ENCODE data around the gene CRYBG2. TPM values are rescaled to one million over a fixed set of nuclear protein-coding genes. Genes with fewer than 3 reads are reported as not detected.
"Not testable (repeated sequence)": the region's sequence is repeated elsewhere in the genome, so short reads cannot be mapped to it uniquely, and the experiment has no call there.

Gene CRYBG2
- total RNA-seq, 4 donors from 2014 or later, result 42.0 to 51.9 (median 51.8) TPM; not detected in 1

GRCh38 chr1:26337625-26338024 is 16.3 kb downstream of the CRYBG2 start:
- no peak overlapping the region for H3K4me3 ChIP-seq
- no peak for DNase-seq

GRCh38 chr1:26337206-26337535 is 16.8 kb downstream of the CRYBG2 start:
- no peaks in the 10 kb centered on the region for H3K36me3 ChIP-seq
- H3K27me3 ChIP-seq, result no peaks in the 10 kb centered on the region
- TF ChIP-seq CTCF (IDR thresholded peaks at IDR 0.05) (no peak), POLR2A (IDR thresholded peaks at IDR 0.05) (no peak)
- H3K4me3 ChIP-seq, result no peak overlapping the region
- DNase-seq, result no peak
- H3K9me3 ChIP-seq, result no peaks in the 10 kb centered on the region
- H3K27ac ChIP-seq, result peak overlapping the region in 2 of 4 donors; percentile 53 to 60
- H3K4me1 ChIP-seq, result peaks cover 0 to 17% (median 3%) of the 10 kb centered on the region in 4 donors

More at GRCh38 chr1:26337625-26338024, 16.3 kb downstream of the CRYBG2 start:
- TF ChIP-seq CTCF (IDR thresholded peaks at IDR 0.05) (no peak), POLR2A (IDR thresholded peaks at IDR 0.05) (no peak)
- H3K36me3 ChIP-seq, result no peaks in the 10 kb centered on the region
- peaks cover 0 to 17% (median 3%) of the 10 kb centered on the region in 4 donors for H3K4me1 ChIP-seq
- no peak overlapping the region for H3K27ac ChIP-seq
- H3K9me3 ChIP-seq, result no peaks in the 10 kb centered on the region
- H3K27me3 ChIP-seq, result no peaks in the 10 kb centered on the region

- H3K27ac ChIP-seq, result peak overlapping the region in 3 of 4 donors; percentile 49 to 60 (median 53)
- no peaks in the 10 kb centered on the region for H3K9me3 ChIP-seq
- no peaks in the 10 kb centered on the region for H3K36me3 ChIP-seq
- TF ChIP-seq CTCF (IDR thresholded peaks at IDR 0.05), result no peak
- TF ChIP-seq POLR2A (IDR thresholded peaks at IDR 0.05), result peak in 1 of 2 donors; percentile 7
- peak; percentile 96 to 98 (median 96) for DNase-seq
- peak overlapping the region; percentile 42 to 61 (median 50) for H3K4me3 ChIP-seq
- peaks cover 0 to 17% (median 3%) of the 10 kb centered on the region in 4 donors for H3K4me1 ChIP-seq
- no peaks in the 10 kb centered on the region for H3K27me3 ChIP-seq
Measured at GRCh38 chr1:26336477-26337205, 17.3 kb downstream of the CRYBG2 start.

DNA sequence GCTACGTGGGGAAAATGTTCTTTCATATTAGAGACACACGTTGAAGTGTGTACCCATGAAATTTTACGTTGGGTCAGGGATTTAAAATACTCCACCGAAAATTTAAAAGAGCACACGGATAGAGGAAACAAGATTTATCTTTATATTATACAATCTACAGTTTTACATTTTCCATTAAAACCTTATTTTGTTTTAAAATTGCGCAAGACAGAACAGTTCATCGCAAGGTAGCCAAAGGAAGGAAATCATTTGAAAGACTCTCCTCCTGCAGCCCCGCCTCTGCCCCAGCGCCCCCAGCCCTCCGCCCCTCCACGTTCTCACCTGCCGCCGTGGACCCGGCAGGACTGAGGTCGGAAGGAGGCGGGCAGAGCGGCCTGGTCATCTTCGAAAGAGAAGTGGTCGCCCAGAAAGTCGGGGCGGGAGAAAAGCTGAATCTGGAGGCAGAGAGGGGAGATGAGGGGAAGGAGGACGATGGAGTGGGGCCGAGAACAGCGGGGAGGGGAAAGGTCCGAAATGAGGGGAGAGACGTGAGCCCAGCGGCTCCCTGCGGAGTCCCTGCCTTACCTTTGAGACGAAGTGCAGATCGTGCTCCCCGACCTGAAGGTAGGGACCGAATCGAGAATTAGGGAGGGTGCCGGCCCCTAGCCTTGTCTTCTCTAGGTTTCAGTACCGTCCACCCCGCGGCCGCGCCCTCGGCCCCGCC is 18.0 kb downstream of the CRYBG2 start:
- Histone ChIP-seq H3K9me3 (no peaks in the 10 kb centered on the region), H3K27ac (peak overlapping the region in 3 of 4 donors; percentile 49 to 60 (median 53)), H3K4me1 (peaks cover 0 to 17% (median 3%) of the 10 kb centered on the region in 4 donors), H3K36me3 (no peaks in the 10 kb centered on the region), H3K27me3 (no peaks in the 10 kb centered on the region), H3K4me3 (peak overlapping the region; percentile 42 to 61 (median 50))
- TF ChIP-seq POLR2A (IDR thresholded peaks at IDR 0.05), result no peak
- no peak for TF ChIP-seq CTCF (IDR thresholded peaks at IDR 0.05)
- no peak for DNase-seq

GRCh38 chr1:26333312-26333711 is 20.6 kb downstream of the CRYBG2 start:
- not testable (repeated sequence) for H3K27me3 ChIP-seq, H3K36me3 ChIP-seq, H3K27ac ChIP-seq, H3K4me3 ChIP-seq, H3K9me3 ChIP-seq, DNase-seq
- peaks cover 0 to 17% (median 3%) of the 10 kb centered on the region in 4 donors for H3K4me1 ChIP-seq

DNA sequence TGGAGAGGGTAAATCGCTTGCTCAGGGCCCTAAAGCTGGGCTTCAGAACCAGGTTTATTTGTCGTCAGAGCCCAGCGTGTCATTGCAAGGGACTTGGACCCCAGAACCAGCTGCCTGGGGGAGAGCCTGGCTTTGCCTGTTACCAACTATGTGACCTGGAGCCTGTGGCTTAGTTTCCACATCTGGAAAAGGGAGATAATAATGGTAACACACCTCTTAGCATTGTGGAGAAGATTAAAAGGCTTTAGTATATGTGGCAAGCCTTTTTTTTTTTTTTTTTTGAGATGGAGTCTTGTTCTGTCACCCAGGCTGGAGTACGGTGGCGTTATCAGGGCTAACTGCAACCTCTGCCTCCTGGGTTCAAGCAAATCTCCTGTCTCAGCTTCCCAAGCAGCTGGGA is 23.7 kb downstream of the CRYBG2 start:
- H3K4me3 ChIP-seq, result no peak overlapping the region
- H3K27me3 ChIP-seq, result no peaks in the 10 kb centered on the region
- DNase-seq, result no peak
- TF ChIP-seq CTCF (IDR thresholded peaks at IDR 0.05) (no peak), POLR2A (IDR thresholded peaks at IDR 0.05) (no peak)
- peaks cover 0 to 3% (median 0%) of the 10 kb centered on the region in 3 donors for H3K36me3 ChIP-seq
- H3K9me3 ChIP-seq, result no peaks in the 10 kb centered on the region
- H3K27ac ChIP-seq, result no peak overlapping the region
- H3K4me1 ChIP-seq, result peaks cover 0 to under 1% (median 0%) of the 10 kb centered on the region in 4 donors

DNA sequence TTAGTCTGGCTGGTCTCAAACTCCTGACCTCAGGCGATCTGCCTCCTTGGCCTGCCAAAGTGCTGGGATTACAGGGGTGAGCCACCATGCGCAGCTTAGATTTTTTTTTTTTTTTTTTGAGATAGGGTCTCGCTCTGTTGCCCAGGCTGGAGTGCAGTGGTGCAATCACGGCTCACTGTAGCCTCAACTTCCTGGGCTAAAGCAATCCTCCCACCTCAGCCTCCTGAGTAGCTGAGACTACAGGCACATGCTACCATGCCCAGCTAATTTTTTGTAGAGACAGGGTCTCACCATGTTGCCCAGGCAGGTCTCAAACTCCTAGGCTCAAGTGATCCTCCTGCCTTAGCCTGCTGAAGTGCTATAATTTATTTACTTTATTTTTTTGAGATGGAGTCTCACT is 24.6 kb downstream of the CRYBG2 start:
- not testable (repeated sequence) for H3K27me3 ChIP-seq, H3K4me3 ChIP-seq, H3K27ac ChIP-seq, H3K4me1 ChIP-seq, H3K9me3 ChIP-seq, DNase-seq, H3K36me3 ChIP-seq

Measured in Peyer's patch (tissue), 4 donors.